ENCODE data around the gene EIF4EBP2.

The EIF4EBP2 gene

GRCh38 chr10:70440296-70441160 is 36.6 kb downstream of the EIF4EBP2 start:
- Histone ChIP-seq H3K36me3 (ENCODE audit: control insufficient read depth, insufficient read depth, low read length) (no peaks in the 10 kb centered on the region), H3K4me3 (ENCODE audit: low read depth, low read length) (peak overlapping the region; percentile 58), H3K4me1 (ENCODE audit: control insufficient read depth, insufficient read depth, low read length) (peaks cover 17% of the 10 kb centered on the region), H3K27me3 (ENCODE audit: control insufficient read depth, insufficient read depth, low read length) (peaks cover 27% of the 10 kb centered on the region), H3K9me3 (ENCODE audit: control insufficient read depth, insufficient read depth, low read length) (no peaks in the 10 kb centered on the region), H3K9ac (ENCODE audit: low read depth, low read length) (peak overlapping the region; percentile 12)

- no peaks in the 10 kb centered on the region for H3K36me3 ChIP-seq (ENCODE audit: control insufficient read depth, insufficient read depth, low read length)
- peaks cover 20% of the 10 kb centered on the region for H3K4me1 ChIP-seq (ENCODE audit: control insufficient read depth, insufficient read depth, low read length)
- H3K9me3 ChIP-seq (ENCODE audit: control insufficient read depth, insufficient read depth, low read length) = no peaks in the 10 kb centered on the region
- H3K4me3 ChIP-seq (ENCODE audit: low read depth, low read length) = peak within 1 kb of the TSS; percentile 58
- peak within 1 kb of the TSS; percentile 12 for H3K9ac ChIP-seq (ENCODE audit: low read depth, low read length)
- H3K27me3 ChIP-seq (ENCODE audit: control insufficient read depth, insufficient read depth, low read length) = peaks cover 27% of the 10 kb centered on the region
Measured at GRCh38 chr10:70441161-70441894, 37.4 kb downstream of the EIF4EBP2 start, which contains the start of gene NODAL. Gene NODAL, minus strand, starts transcription at chr10:70441681. Its CDS starts 14 bp downstream, at chr10:70441667.

GRCh38 chr10:70441895-70442309 is 38.0 kb downstream of the EIF4EBP2 start:
- Histone ChIP-seq H3K36me3 (ENCODE audit: control insufficient read depth, insufficient read depth, low read length) (no peaks in the 10 kb centered on the region), H3K4me3 (ENCODE audit: low read depth, low read length) (peak overlapping the region; percentile 58), H3K27me3 (ENCODE audit: control insufficient read depth, insufficient read depth, low read length) (peaks cover 27% of the 10 kb centered on the region), H3K4me1 (ENCODE audit: control insufficient read depth, insufficient read depth, low read length) (peaks cover 20% of the 10 kb centered on the region), H3K9ac (ENCODE audit: low read depth, low read length) (no peak overlapping the region), H3K9me3 (ENCODE audit: control insufficient read depth, insufficient read depth, low read length) (no peaks in the 10 kb centered on the region)

- Histone ChIP-seq H3K4me3 (ENCODE audit: low read depth, low read length) (peak overlapping the region; percentile 58), H3K27me3 (ENCODE audit: control insufficient read depth, insufficient read depth, low read length) (peaks cover 27% of the 10 kb centered on the region), H3K9me3 (ENCODE audit: control insufficient read depth, insufficient read depth, low read length) (no peaks in the 10 kb centered on the region), H3K4me1 (ENCODE audit: control insufficient read depth, insufficient read depth, low read length) (peaks cover 20% of the 10 kb centered on the region), H3K9ac (ENCODE audit: low read depth, low read length) (no peak overlapping the region), H3K36me3 (ENCODE audit: control insufficient read depth, insufficient read depth, low read length) (no peaks in the 10 kb centered on the region)
Measured at GRCh38 chr10:70442332-70442988, 38.5 kb downstream of the EIF4EBP2 start.

GRCh38 chr10:70444744-70445143 is 40.8 kb downstream of the EIF4EBP2 start:
- no peak overlapping the region for H3K4me3 ChIP-seq (ENCODE audit: low read depth, low read length)
- H3K9ac ChIP-seq (ENCODE audit: low read depth, low read length) = no peak overlapping the region
- no peaks in the 10 kb centered on the region for H3K9me3 ChIP-seq (ENCODE audit: control insufficient read depth, insufficient read depth, low read length)
- H3K4me1 ChIP-seq (ENCODE audit: control insufficient read depth, insufficient read depth, low read length) = peaks cover 20% of the 10 kb centered on the region
- no peaks in the 10 kb centered on the region for H3K36me3 ChIP-seq (ENCODE audit: control insufficient read depth, insufficient read depth, low read length)
- peaks cover 16% of the 10 kb centered on the region for H3K27me3 ChIP-seq (ENCODE audit: control insufficient read depth, insufficient read depth, low read length)

- peaks cover 4% of the 10 kb centered on the region for H3K27me3 ChIP-seq (ENCODE audit: control insufficient read depth, insufficient read depth, low read length)
- no peaks in the 10 kb centered on the region for H3K36me3 ChIP-seq (ENCODE audit: control insufficient read depth, insufficient read depth, low read length)
- H3K9ac ChIP-seq (ENCODE audit: low read depth, low read length) = no peak overlapping the region
- no peak overlapping the region for H3K4me3 ChIP-seq (ENCODE audit: low read depth, low read length)
- H3K9me3 ChIP-seq (ENCODE audit: control insufficient read depth, insufficient read depth, low read length) = no peaks in the 10 kb centered on the region
- peaks cover 23% of the 10 kb centered on the region for H3K4me1 ChIP-seq (ENCODE audit: control insufficient read depth, insufficient read depth, low read length)
Measured at GRCh38 chr10:70445718-70446657, 42.0 kb downstream of the EIF4EBP2 start.

GRCh38 chr10:70448236-70448635 is 44.3 kb downstream of the EIF4EBP2 start:
- H3K9me3 ChIP-seq (ENCODE audit: control insufficient read depth, insufficient read depth, low read length) = no peaks in the 10 kb centered on the region
- H3K36me3 ChIP-seq (ENCODE audit: control insufficient read depth, insufficient read depth, low read length) = no peaks in the 10 kb centered on the region
- no peak overlapping the region for H3K9ac ChIP-seq (ENCODE audit: low read depth, low read length)
- peaks cover 11% of the 10 kb centered on the region for H3K4me1 ChIP-seq (ENCODE audit: control insufficient read depth, insufficient read depth, low read length)
- no peak overlapping the region for H3K4me3 ChIP-seq (ENCODE audit: low read depth, low read length)
- H3K27me3 ChIP-seq (ENCODE audit: control insufficient read depth, insufficient read depth, low read length) = no peaks in the 10 kb centered on the region

- H3K27me3 ChIP-seq (ENCODE audit: control insufficient read depth, insufficient read depth, low read length) = peaks cover 33% of the 10 kb centered on the region
- H3K4me3 ChIP-seq (ENCODE audit: low read depth, low read length) = no peak overlapping the region
- H3K4me1 ChIP-seq (ENCODE audit: control insufficient read depth, insufficient read depth, low read length) = peaks cover 14% of the 10 kb centered on the region
- H3K9me3 ChIP-seq (ENCODE audit: control insufficient read depth, insufficient read depth, low read length) = no peaks in the 10 kb centered on the region
- H3K36me3 ChIP-seq (ENCODE audit: control insufficient read depth, insufficient read depth, low read length) = no peaks in the 10 kb centered on the region
- no peak overlapping the region for H3K9ac ChIP-seq (ENCODE audit: low read depth, low read length)
Measured at GRCh38 chr10:70455213-70455630, 51.3 kb downstream of the EIF4EBP2 start.

- H3K9ac ChIP-seq (ENCODE audit: low read depth, low read length) = no peak overlapping the region
- H3K4me3 ChIP-seq (ENCODE audit: low read depth, low read length) = no peak overlapping the region
- peaks cover 38% of the 10 kb centered on the region for H3K27me3 ChIP-seq (ENCODE audit: control insufficient read depth, insufficient read depth, low read length)
- no peaks in the 10 kb centered on the region for H3K9me3 ChIP-seq (ENCODE audit: control insufficient read depth, insufficient read depth, low read length)
- H3K36me3 ChIP-seq (ENCODE audit: control insufficient read depth, insufficient read depth, low read length) = no peaks in the 10 kb centered on the region
- H3K4me1 ChIP-seq (ENCODE audit: control insufficient read depth, insufficient read depth, low read length) = peaks cover 11% of the 10 kb centered on the region
Measured at GRCh38 chr10:70456164-70456563, 52.2 kb downstream of the EIF4EBP2 start.

GRCh38 chr10:70457759-70458305 is 53.9 kb downstream of the EIF4EBP2 start:
- peaks cover 40% of the 10 kb centered on the region for H3K27me3 ChIP-seq (ENCODE audit: control insufficient read depth, insufficient read depth, low read length)
- H3K36me3 ChIP-seq (ENCODE audit: control insufficient read depth, insufficient read depth, low read length) = no peaks in the 10 kb centered on the region
- peaks cover 11% of the 10 kb centered on the region for H3K4me1 ChIP-seq (ENCODE audit: control insufficient read depth, insufficient read depth, low read length)
- H3K9me3 ChIP-seq (ENCODE audit: control insufficient read depth, insufficient read depth, low read length) = no peaks in the 10 kb centered on the region
- no peak overlapping the region for H3K9ac ChIP-seq (ENCODE audit: low read depth, low read length)
- H3K4me3 ChIP-seq (ENCODE audit: low read depth, low read length) = peak overlapping the region; percentile 61

Data from iPS-15b (cell line).